ENCODE data around the gene GRB10.

Gene GRB10

DNA sequence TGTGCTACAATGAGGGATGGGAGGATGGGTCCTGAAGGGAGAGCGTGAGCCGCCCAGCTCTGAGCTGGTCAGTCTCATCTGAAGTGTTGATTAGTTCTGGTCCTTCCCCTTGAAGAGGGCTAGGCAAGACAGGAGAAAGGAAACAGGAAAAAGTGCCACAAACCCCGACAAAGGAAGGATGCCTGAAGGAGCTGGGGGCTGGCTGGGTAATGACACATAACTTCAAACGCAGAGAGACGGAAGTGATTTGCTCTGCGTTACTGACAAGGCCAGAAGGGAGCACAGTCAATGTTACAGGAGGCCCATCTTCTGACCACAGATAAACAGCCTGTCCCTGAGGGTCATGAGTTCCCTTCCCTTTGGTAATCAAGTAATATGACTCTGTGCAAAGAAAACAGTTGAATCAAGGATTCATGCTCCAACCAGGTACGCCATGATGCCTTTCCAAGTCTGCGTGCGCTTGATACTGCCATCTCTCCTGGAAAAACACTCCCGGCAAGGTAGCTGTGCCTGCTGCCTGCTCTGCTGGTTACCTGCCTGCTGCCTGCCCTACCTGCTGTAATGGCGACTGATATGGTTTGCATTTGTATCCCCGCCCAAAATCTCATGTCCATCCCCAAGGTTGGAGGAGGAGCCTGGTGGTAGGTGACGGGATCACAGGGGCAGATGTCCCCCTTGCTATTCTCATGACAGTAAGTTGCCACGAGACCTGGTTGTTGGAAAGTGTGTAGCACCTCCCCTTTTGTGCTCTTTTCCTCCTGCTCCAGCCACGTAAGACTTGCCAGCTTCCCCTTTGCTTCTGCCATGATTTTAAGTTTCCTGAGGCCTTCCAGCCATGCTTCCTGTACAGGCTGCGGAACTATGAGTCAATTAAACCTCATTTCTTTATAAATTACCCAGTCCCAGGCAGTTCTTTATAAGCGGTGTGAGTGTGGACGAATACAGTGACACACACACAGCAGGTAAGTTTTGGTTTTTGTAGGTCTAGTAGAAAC is 57.9 kb downstream of the GRB10 start:
- no peaks in the 10 kb centered on the region for H3K27me3 ChIP-seq (replicated peaks; ENCODE audit: control insufficient read depth, insufficient read depth, low read length, poor library complexity, severe bottlenecking)
- no peaks in the 10 kb centered on the region for H3K4me1 ChIP-seq (ENCODE audit: control insufficient read depth, insufficient read depth, low read length, poor library complexity, severe bottlenecking)
- no peaks in the 10 kb centered on the region for H3K9me3 ChIP-seq (ENCODE audit: control insufficient read depth, low read length)
- H3K36me3 ChIP-seq (ENCODE audit: control insufficient read depth, insufficient read depth, low read length): no peaks in the 10 kb centered on the region
- DNase-seq: no peak
- no peak overlapping the region for H3K27ac ChIP-seq (ENCODE audit: insufficient read depth, low read length, poor library complexity, severe bottlenecking)
- H3K4me3 ChIP-seq (ENCODE audit: insufficient read depth, low read depth, low read length, poor library complexity, severe bottlenecking): no peak overlapping the region

DNA sequence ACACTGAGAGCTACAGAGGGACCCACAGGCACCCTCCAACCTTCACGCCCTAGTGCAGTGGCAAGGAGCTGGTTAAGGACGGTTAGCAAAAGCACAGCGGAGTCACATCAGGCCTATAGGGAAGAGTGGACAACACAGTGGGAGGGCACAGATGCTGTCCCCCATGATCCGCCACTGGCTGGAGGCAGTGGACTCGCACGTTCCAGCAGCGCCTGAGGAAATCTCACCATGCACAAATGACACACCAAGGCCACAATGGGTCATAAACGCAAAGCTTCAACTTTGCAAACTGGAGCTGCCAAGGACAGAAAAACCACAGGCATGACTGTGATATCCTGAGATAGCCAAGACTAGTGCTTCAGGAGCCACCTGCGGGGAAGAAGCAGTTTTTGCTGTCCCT is 58.8 kb downstream of the GRB10 start:
- no peak for DNase-seq
- H3K4me1 ChIP-seq (ENCODE audit: control insufficient read depth, insufficient read depth, low read length, poor library complexity, severe bottlenecking): no peaks in the 10 kb centered on the region

DNA sequence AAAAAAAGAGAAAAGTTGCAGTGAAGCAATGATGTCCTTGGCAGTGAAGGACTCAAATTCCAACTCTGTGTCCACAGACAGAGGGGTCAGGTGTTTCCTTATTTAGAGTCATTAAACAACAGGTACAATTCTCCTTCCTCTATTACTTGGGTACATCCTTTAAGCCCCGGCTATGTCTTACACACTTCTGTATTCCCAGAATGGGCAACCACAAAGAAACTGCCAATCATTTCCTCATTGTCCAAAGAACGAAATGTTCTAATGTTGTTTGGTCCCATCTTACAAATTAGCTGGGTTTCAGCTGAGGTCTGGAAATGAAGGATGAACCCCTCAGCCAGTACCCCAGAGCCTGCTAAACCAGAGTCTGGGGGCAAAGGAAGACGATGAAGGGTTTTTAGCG is 59.5 kb downstream of the GRB10 start:
- no peak for DNase-seq
- Histone ChIP-seq H3K36me3 (ENCODE audit: control insufficient read depth, insufficient read depth, low read length) (no peaks in the 10 kb centered on the region), H3K4me3 (ENCODE audit: insufficient read depth, low read depth, low read length, poor library complexity, severe bottlenecking) (no peak overlapping the region), H3K9me3 (ENCODE audit: control insufficient read depth, low read length) (no peaks in the 10 kb centered on the region), H3K27ac (ENCODE audit: insufficient read depth, low read length, poor library complexity, severe bottlenecking) (no peak overlapping the region), H3K4me1 (ENCODE audit: control insufficient read depth, insufficient read depth, low read length, poor library complexity, severe bottlenecking) (no peaks in the 10 kb centered on the region), H3K27me3 (replicated peaks; ENCODE audit: control insufficient read depth, insufficient read depth, low read length, poor library complexity, severe bottlenecking) (no peaks in the 10 kb centered on the region)

More for the DNA sequence above, 58.8 kb downstream of the GRB10 start:
- H3K27ac ChIP-seq (ENCODE audit: insufficient read depth, low read length, poor library complexity, severe bottlenecking): no peak overlapping the region
- no peak overlapping the region for H3K4me3 ChIP-seq (ENCODE audit: insufficient read depth, low read depth, low read length, poor library complexity, severe bottlenecking)
- no peaks in the 10 kb centered on the region for H3K9me3 ChIP-seq (ENCODE audit: control insufficient read depth, low read length)
- no peaks in the 10 kb centered on the region for H3K36me3 ChIP-seq (ENCODE audit: control insufficient read depth, insufficient read depth, low read length)
- H3K27me3 ChIP-seq (replicated peaks; ENCODE audit: control insufficient read depth, insufficient read depth, low read length, poor library complexity, severe bottlenecking): no peaks in the 10 kb centered on the region

DNA sequence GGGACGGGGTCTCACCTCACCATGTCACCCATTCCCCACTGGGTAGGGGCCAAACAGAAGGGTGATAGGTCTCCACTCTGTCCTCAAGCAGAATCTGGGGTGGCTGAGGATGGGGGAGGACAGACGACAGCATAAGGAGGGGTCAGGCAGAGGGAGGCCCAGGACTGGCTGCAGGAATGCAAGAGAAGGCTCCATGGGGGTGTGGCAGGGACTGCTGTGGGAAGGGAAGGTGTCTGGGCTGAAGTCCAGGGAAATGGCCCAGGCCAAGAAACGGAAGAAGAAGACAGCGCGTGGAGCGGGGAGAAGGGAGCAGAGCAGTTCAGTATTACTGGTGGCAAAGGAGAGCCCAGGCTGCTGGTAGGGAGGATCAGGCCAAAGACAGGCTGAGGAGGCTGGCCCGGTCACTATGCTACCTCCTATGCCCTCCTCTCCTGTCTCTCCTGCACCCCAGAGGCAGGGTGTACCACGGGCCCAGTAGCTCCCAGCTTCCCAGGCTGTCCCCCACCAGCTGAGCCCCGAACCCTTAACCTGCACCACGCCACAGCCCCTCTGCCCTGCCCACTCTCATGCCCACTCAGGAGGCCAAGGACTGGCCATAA is 60.9 kb downstream of the GRB10 start:
- DNase-seq: no peak
- no peaks in the 10 kb centered on the region for H3K36me3 ChIP-seq (ENCODE audit: control insufficient read depth, insufficient read depth, low read length)
- no peaks in the 10 kb centered on the region for H3K9me3 ChIP-seq (ENCODE audit: control insufficient read depth, low read length)
- no peak overlapping the region for H3K4me3 ChIP-seq (ENCODE audit: insufficient read depth, low read depth, low read length, poor library complexity, severe bottlenecking)
- no peaks in the 10 kb centered on the region for H3K4me1 ChIP-seq (ENCODE audit: control insufficient read depth, insufficient read depth, low read length, poor library complexity, severe bottlenecking)
- H3K27me3 ChIP-seq (replicated peaks; ENCODE audit: control insufficient read depth, insufficient read depth, low read length, poor library complexity, severe bottlenecking): no peaks in the 10 kb centered on the region
- H3K27ac ChIP-seq (ENCODE audit: insufficient read depth, low read length, poor library complexity, severe bottlenecking): no peak overlapping the region

DNA sequence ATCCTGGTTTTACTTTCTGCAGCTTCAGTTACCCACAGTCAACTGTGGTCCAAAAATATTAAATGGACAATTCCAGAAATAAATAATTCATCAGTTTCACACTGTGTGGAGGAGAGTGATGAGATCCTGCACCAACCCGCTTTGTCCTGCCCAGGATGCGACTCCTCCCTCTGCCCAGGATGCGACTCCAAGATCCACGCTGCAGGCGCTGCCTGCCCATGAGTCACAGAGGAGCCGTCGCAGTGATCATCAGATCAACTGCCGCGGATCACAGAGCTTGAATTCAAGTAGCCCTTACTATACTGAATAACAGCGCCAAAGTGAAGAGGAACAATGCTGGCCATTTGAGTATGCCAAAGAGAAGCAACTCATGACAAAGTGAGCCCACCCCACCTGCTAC is 61.5 kb downstream of the GRB10 start:
- no peak for DNase-seq
- Histone ChIP-seq H3K27me3 (replicated peaks; ENCODE audit: control insufficient read depth, insufficient read depth, low read length, poor library complexity, severe bottlenecking) (no peaks in the 10 kb centered on the region), H3K36me3 (ENCODE audit: control insufficient read depth, insufficient read depth, low read length) (no peaks in the 10 kb centered on the region), H3K4me3 (ENCODE audit: insufficient read depth, low read depth, low read length, poor library complexity, severe bottlenecking) (no peak overlapping the region), H3K9me3 (ENCODE audit: control insufficient read depth, low read length) (no peaks in the 10 kb centered on the region), H3K4me1 (ENCODE audit: control insufficient read depth, insufficient read depth, low read length, poor library complexity, severe bottlenecking) (no peaks in the 10 kb centered on the region), H3K27ac (ENCODE audit: insufficient read depth, low read length, poor library complexity, severe bottlenecking) (no peak overlapping the region)

DNA sequence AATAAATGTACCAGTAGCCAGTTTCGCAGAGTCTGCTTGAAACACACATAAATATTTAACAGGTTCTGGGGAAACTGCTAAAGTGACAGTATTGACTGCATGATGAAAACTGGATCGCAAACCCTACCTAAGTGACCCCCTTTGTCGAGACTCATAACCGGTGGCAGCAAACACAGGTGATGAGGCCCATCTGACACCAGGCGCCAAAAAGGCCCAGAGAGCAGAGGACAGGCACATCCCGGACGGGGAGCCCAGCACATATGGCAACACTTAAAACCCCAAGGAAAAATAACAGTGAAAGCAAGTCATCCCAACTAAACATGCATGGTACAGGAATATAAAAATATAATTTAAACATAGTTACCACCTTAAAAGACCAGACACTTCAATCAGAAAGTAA is 62.4 kb downstream of the GRB10 start:
- Histone ChIP-seq H3K9me3 (ENCODE audit: control insufficient read depth, low read length) (no peaks in the 10 kb centered on the region), H3K4me1 (ENCODE audit: control insufficient read depth, insufficient read depth, low read length, poor library complexity, severe bottlenecking) (no peaks in the 10 kb centered on the region), H3K36me3 (ENCODE audit: control insufficient read depth, insufficient read depth, low read length) (no peaks in the 10 kb centered on the region), H3K4me3 (ENCODE audit: insufficient read depth, low read depth, low read length, poor library complexity, severe bottlenecking) (no peak overlapping the region), H3K27ac (ENCODE audit: insufficient read depth, low read length, poor library complexity, severe bottlenecking) (no peak overlapping the region), H3K27me3 (replicated peaks; ENCODE audit: control insufficient read depth, insufficient read depth, low read length, poor library complexity, severe bottlenecking) (no peaks in the 10 kb centered on the region)
- DNase-seq: no peak

DNA sequence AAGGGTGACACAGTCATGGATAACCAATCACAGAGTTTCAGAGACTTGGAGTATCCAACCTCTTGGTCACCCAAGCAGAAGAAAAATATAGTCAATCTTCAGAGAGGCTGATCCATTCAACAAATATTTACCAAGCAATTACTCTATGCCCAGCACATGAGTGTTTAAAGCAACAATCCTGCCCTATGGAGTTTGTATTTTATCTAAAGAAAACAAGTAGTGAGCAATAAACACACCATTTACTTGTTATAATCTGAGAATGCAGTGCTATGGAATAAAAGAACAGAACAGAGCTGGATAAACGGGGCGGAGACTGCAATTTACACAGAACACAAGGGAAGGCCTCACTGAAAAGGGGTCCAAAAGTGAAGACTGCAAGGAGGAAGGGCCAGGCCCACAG is 63.8 kb downstream of the GRB10 start:
- no peaks in the 10 kb centered on the region for H3K9me3 ChIP-seq (ENCODE audit: control insufficient read depth, low read length)
- no peak for DNase-seq

DNA sequence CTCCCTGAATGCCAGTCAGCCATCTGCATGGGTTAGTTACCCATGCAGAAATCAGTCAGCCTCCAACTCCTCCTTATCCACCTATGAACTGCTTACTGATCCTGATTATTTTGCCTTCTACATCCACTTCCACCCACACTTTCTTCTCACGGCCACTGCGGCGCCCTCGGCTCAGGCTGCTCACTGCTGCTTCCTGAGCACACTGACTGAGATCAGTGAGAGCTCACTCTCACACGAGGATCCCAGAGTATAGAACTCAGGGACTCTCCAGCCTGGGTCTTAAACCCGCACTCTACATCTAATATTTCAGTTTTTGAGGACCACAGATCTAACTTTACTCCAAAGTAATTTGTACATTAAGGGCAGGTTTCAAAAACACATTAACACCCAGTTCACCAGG is 64.4 kb downstream of the GRB10 start:
- no peak overlapping the region for H3K4me3 ChIP-seq (ENCODE audit: insufficient read depth, low read depth, low read length, poor library complexity, severe bottlenecking)
- no peaks in the 10 kb centered on the region for H3K27me3 ChIP-seq (replicated peaks; ENCODE audit: control insufficient read depth, insufficient read depth, low read length, poor library complexity, severe bottlenecking)
- H3K9me3 ChIP-seq (ENCODE audit: control insufficient read depth, low read length): no peaks in the 10 kb centered on the region
- H3K36me3 ChIP-seq (ENCODE audit: control insufficient read depth, insufficient read depth, low read length): no peaks in the 10 kb centered on the region
- no peaks in the 10 kb centered on the region for H3K4me1 ChIP-seq (ENCODE audit: control insufficient read depth, insufficient read depth, low read length, poor library complexity, severe bottlenecking)
- no peak overlapping the region for H3K27ac ChIP-seq (ENCODE audit: insufficient read depth, low read length, poor library complexity, severe bottlenecking)
- DNase-seq: no peak

More for the DNA sequence above, 63.8 kb downstream of the GRB10 start:
- H3K27ac ChIP-seq (ENCODE audit: insufficient read depth, low read length, poor library complexity, severe bottlenecking): no peak overlapping the region
- H3K4me3 ChIP-seq (ENCODE audit: insufficient read depth, low read depth, low read length, poor library complexity, severe bottlenecking): no peak overlapping the region
- H3K36me3 ChIP-seq (ENCODE audit: control insufficient read depth, insufficient read depth, low read length): no peaks in the 10 kb centered on the region
- H3K4me1 ChIP-seq (ENCODE audit: control insufficient read depth, insufficient read depth, low read length, poor library complexity, severe bottlenecking): no peaks in the 10 kb centered on the region
- H3K27me3 ChIP-seq (replicated peaks; ENCODE audit: control insufficient read depth, insufficient read depth, low read length, poor library complexity, severe bottlenecking): no peaks in the 10 kb centered on the region

DNA sequence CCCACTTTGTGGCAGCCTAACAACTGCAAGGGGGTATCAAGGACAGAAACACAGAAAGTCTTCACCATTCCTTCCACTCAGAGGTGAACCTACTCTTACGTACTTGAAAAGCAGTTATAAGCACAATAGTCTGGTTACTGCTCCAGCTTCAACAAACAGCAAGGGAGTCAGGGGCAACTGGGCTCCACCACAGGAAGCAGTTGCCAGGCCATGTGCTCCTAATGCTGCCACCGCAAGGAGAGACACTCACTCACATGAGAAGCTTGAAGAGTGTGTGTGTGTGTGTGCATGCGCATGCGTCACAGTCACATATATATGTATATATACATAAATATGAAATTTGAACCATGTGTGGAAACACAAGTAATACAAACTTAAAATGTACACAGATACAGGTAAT is 65.5 kb downstream of the GRB10 start:
- Histone ChIP-seq H3K4me1 (ENCODE audit: control insufficient read depth, insufficient read depth, low read length, poor library complexity, severe bottlenecking) (no peaks in the 10 kb centered on the region), H3K27ac (ENCODE audit: insufficient read depth, low read length, poor library complexity, severe bottlenecking) (no peak overlapping the region)
- no peak for DNase-seq

DNA sequence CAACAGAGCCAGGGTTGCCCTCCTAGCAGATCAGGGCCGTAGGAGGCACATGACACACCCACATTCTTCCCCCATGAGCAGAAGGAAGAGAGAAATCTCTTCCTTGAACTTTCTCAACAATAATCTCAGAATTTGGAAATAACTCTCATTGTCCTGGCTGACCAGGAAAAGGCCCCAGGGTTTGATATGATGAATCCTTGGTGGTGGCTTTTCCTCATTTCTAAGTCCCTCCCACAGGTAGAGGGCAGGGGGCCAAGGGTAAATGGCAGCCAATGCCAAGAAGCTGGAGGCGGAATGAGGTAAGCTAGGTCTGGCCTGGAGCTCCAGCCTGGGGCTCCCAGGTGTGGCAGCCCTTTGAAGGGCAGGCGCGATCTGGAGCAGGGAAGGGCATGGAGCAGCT is 67.8 kb downstream of the GRB10 start:
- Histone ChIP-seq H3K27me3 (replicated peaks; ENCODE audit: control insufficient read depth, insufficient read depth, low read length, poor library complexity, severe bottlenecking) (no peaks in the 10 kb centered on the region), H3K36me3 (ENCODE audit: control insufficient read depth, insufficient read depth, low read length) (no peaks in the 10 kb centered on the region), H3K27ac (ENCODE audit: insufficient read depth, low read length, poor library complexity, severe bottlenecking) (no peak overlapping the region), H3K9me3 (ENCODE audit: control insufficient read depth, low read length) (no peaks in the 10 kb centered on the region), H3K4me3 (ENCODE audit: insufficient read depth, low read depth, low read length, poor library complexity, severe bottlenecking) (no peak overlapping the region), H3K4me1 (ENCODE audit: control insufficient read depth, insufficient read depth, low read length, poor library complexity, severe bottlenecking) (no peaks in the 10 kb centered on the region)
- DNase-seq: no peak

More for the DNA sequence above, 65.5 kb downstream of the GRB10 start:
- Histone ChIP-seq H3K4me3 (ENCODE audit: insufficient read depth, low read depth, low read length, poor library complexity, severe bottlenecking) (no peak overlapping the region), H3K27me3 (replicated peaks; ENCODE audit: control insufficient read depth, insufficient read depth, low read length, poor library complexity, severe bottlenecking) (no peaks in the 10 kb centered on the region), H3K36me3 (ENCODE audit: control insufficient read depth, insufficient read depth, low read length) (no peaks in the 10 kb centered on the region), H3K9me3 (ENCODE audit: control insufficient read depth, low read length) (no peaks in the 10 kb centered on the region)
